Ovary (tissue), 3 donors: ENCODE results near the gene SH3TC2.

Source experiments
- EP300 ChIP-seq: sonication (generic); formaldehyde crosslinking; IDR thresholded peaks from one replicate; pipeline ENCODE4 v1.6.1; 2017; ENCODE audit warnings: antibody characterized with exemption
- POLR2A ChIP-seq: fragments of 450-650 bp; IDR thresholded peaks from one replicate; pipeline ENCODE4 v1.6.1; 2017; ENCODE audit warnings: antibody characterized with exemption, mild to moderate bottlenecking, moderate library complexity
- TF ChIP-seq, protein P1 (sequence below), 3 donors: fragments of 450-650 bp in 2 of 3; fragments of 200-600 bp in 1 of 3; IDR thresholded peaks; one replicate each; pipeline versions ENCODE4 v1.5.1 to v1.8.0; 2016 to 2022; ENCODE audit warnings: antibody characterized with exemption in 3 of 3, mild to moderate bottlenecking in 1 of 3
- donor health status: DM: no; HTN: no; CAD: no.

DNA sequence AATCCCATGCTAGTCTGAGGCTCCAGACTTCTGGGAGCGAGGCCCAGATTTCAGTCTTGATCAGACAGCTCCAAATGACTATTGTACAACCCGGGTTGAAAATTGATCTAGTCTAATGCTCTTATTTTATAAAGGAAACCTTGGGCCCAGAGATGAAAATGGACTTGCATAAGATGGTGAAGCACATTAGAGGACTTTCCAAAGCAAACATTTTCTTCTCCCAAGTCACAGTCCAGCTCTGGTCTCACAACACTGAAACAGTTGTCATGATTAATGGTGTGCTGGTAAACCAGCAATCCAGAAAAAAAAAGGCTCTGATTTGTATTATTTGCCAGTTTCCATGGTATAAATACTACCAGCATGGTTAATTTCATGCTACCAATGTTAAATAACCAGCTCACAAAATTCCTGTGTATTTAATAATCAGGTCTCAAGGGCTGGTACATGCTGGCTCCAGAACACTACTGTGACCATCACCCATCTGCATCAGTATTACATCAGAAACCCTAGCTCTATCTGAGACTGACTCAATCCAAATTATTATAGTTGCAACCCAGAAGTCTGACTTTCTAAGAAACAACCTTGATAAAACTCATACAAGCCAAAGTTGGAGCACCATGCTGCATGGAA, 45.9 kb upstream of the SH3TC2 start:
- TF ChIP-seq POLR2A (no peak), EP300 (no peak)
- TF ChIP-seq, protein P1, sequence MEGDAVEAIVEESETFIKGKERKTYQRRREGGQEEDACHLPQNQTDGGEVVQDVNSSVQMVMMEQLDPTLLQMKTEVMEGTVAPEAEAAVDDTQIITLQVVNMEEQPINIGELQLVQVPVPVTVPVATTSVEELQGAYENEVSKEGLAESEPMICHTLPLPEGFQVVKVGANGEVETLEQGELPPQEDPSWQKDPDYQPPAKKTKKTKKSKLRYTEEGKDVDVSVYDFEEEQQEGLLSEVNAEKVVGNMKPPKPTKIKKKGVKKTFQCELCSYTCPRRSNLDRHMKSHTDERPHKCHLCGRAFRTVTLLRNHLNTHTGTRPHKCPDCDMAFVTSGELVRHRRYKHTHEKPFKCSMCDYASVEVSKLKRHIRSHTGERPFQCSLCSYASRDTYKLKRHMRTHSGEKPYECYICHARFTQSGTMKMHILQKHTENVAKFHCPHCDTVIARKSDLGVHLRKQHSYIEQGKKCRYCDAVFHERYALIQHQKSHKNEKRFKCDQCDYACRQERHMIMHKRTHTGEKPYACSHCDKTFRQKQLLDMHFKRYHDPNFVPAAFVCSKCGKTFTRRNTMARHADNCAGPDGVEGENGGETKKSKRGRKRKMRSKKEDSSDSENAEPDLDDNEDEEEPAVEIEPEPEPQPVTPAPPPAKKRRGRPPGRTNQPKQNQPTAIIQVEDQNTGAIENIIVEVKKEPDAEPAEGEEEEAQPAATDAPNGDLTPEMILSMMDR (IDR thresholded peaks at IDR 0.05), result no peak
